ENCODE results near the gene SYNDIG1. TPM values are rescaled to one million over a fixed set of nuclear protein-coding genes. Genes with fewer than 3 reads are reported as not detected.

Gene SYNDIG1
- total and polyA plus RNA-seq, 5 donors from 2014 or later, result not detected

DNA sequence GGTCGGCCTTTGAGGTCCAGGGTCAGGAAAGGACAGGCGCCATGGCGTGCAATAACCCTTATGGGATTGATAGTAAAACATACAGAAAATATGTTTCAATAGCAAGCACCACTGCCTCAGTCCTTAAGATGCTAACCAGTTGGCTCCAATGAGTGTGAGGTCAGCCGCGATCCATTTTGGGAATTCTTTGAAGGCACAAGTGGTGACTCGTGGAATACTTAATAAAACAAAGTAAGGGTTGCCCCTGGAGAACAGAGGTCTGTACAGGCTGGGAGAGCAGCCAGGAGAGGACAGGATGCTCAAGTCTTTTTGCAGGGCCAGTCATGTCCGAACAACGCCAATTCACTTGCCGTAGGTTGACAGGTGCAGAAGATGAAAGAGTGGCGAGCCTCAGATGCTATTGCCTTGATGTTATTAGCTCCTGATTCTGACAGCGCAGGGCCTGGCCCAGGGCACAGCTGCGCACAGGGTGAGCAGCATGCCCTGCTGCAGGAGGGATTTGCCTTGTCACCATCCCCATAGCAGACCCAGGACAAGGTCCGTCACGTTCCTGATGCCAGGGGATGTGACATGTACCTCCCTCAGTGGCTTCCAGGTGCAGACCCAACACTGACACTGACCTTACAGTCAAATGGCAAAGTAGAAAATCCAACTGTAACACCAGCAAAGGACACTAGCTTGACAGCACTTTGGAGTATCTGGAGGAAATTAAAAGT is 21.8 kb downstream of the SYNDIG1 start:
- DNase-seq (no peak), ATAC-seq (ENCODE audit: low read depth in 2 of 2) (no peak)
- Histone ChIP-seq H3K27me3 (ENCODE audit: control insufficient read depth, insufficient read depth, low read length) (no peaks in the 10 kb centered on the region), H3K4me1 (ENCODE audit: control insufficient read depth, insufficient read depth, low read length, poor library complexity, severe bottlenecking) (no peaks in the 10 kb centered on the region), H3K4me3 (ENCODE audit: low read depth, low read length) (no peak overlapping the region), H3K27ac (ENCODE audit: insufficient read depth, low read length, poor library complexity, severe bottlenecking) (no peak overlapping the region), H3K36me3 (ENCODE audit: control insufficient read depth, insufficient read depth, low read length) (no peaks in the 10 kb centered on the region), H3K9me3 (ENCODE audit: control insufficient read depth in 2 of 2, low read length in 2 of 2) (no peaks in the 10 kb centered on the region)
- no peaks in the 10 kb centered on the region for H3K27me3 Mint-ChIP-seq
- H3K4me3 Mint-ChIP-seq, result no peak overlapping the region
- H3K27ac Mint-ChIP-seq, result no peak overlapping the region
- no peaks in the 10 kb centered on the region for H3K36me3 Mint-ChIP-seq
- no peaks in the 10 kb centered on the region for H3K4me1 Mint-ChIP-seq
- no peaks in the 10 kb centered on the region for H3K9me3 Mint-ChIP-seq

GRCh38 chr20:24492031-24492607 is 22.7 kb downstream of the SYNDIG1 start:
- H3K36me3 ChIP-seq (ENCODE audit: control insufficient read depth, insufficient read depth, low read length), result no peaks in the 10 kb centered on the region
- no peak overlapping the region for H3K27ac ChIP-seq (ENCODE audit: insufficient read depth, low read length, poor library complexity, severe bottlenecking)
- DNase-seq, result no peak
- Mint-ChIP-seq H3K27ac (no peak overlapping the region), H3K4me3 (no peak overlapping the region), H3K4me1 (no peaks in the 10 kb centered on the region), H3K9me3 (no peaks in the 10 kb centered on the region), H3K36me3 (no peaks in the 10 kb centered on the region), H3K27me3 (no peaks in the 10 kb centered on the region)
- H3K4me1 ChIP-seq (ENCODE audit: control insufficient read depth, insufficient read depth, low read length, poor library complexity, severe bottlenecking), result no peaks in the 10 kb centered on the region
- no peak for ATAC-seq (ENCODE audit: low read depth in 2 of 2)
- no peaks in the 10 kb centered on the region for H3K27me3 ChIP-seq (ENCODE audit: control insufficient read depth, insufficient read depth, low read length)
- no peaks in the 10 kb centered on the region for H3K9me3 ChIP-seq (ENCODE audit: control insufficient read depth in 2 of 2, low read length in 2 of 2)
- no peak overlapping the region for H3K4me3 ChIP-seq (ENCODE audit: low read depth, low read length)

DNA sequence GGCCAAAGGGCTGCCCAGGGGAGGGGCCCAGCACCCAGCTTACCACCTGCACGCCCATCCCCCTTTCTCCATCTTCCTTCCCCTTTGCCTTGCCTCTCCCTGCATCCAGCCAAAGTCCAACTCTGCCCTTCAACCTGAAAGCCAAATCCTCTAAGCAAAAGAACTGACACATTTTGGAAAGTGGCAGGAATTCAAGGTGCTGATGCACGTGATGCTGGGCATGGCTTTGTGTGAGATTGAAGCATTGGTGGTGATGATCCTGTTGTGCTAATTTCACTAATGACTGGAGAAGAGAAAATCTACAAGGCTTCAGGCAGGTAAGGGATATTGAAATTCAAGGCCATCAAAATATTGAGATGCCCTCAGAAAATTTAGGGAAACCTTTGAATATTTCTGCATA is 23.3 kb downstream of the SYNDIG1 start:
- H3K36me3 Mint-ChIP-seq, result no peaks in the 10 kb centered on the region
- Histone ChIP-seq H3K9me3 (ENCODE audit: control insufficient read depth in 2 of 2, low read length in 2 of 2) (no peaks in the 10 kb centered on the region), H3K36me3 (ENCODE audit: control insufficient read depth, insufficient read depth, low read length) (no peaks in the 10 kb centered on the region), H3K4me3 (ENCODE audit: low read depth, low read length) (no peak overlapping the region), H3K27ac (ENCODE audit: insufficient read depth, low read length, poor library complexity, severe bottlenecking) (no peak overlapping the region), H3K4me1 (ENCODE audit: control insufficient read depth, insufficient read depth, low read length, poor library complexity, severe bottlenecking) (no peaks in the 10 kb centered on the region), H3K27me3 (ENCODE audit: control insufficient read depth, insufficient read depth, low read length) (no peaks in the 10 kb centered on the region)
- no peak overlapping the region for H3K4me3 Mint-ChIP-seq
- no peak overlapping the region for H3K27ac Mint-ChIP-seq
- no peaks in the 10 kb centered on the region for H3K27me3 Mint-ChIP-seq
- no peak for DNase-seq
- no peaks in the 10 kb centered on the region for H3K4me1 Mint-ChIP-seq
- H3K9me3 Mint-ChIP-seq, result no peaks in the 10 kb centered on the region
- no peak for ATAC-seq (ENCODE audit: low read depth in 2 of 2)

- no peaks in the 10 kb centered on the region for H3K9me3 ChIP-seq (ENCODE audit: control insufficient read depth in 2 of 2, low read length in 2 of 2)
- no peaks in the 10 kb centered on the region for H3K36me3 Mint-ChIP-seq
- H3K4me3 ChIP-seq (ENCODE audit: low read depth, low read length), result no peak overlapping the region
- H3K9me3 Mint-ChIP-seq, result no peaks in the 10 kb centered on the region
- no peaks in the 10 kb centered on the region for H3K27me3 ChIP-seq (ENCODE audit: control insufficient read depth, insufficient read depth, low read length)
- H3K27me3 Mint-ChIP-seq, result no peaks in the 10 kb centered on the region
- no peak overlapping the region for H3K27ac Mint-ChIP-seq
- no peaks in the 10 kb centered on the region for H3K4me1 ChIP-seq (ENCODE audit: control insufficient read depth, insufficient read depth, low read length, poor library complexity, severe bottlenecking)
- DNase-seq (no peak), ATAC-seq (ENCODE audit: low read depth in 2 of 2) (no peak)
- no peaks in the 10 kb centered on the region for H3K4me1 Mint-ChIP-seq
- H3K27ac ChIP-seq (ENCODE audit: insufficient read depth, low read length, poor library complexity, severe bottlenecking), result no peak overlapping the region
- no peak overlapping the region for H3K4me3 Mint-ChIP-seq
- no peaks in the 10 kb centered on the region for H3K36me3 ChIP-seq (ENCODE audit: control insufficient read depth, insufficient read depth, low read length)
Observed at GRCh38 chr20:24493181-24493580, 23.8 kb downstream of the SYNDIG1 start.

DNA sequence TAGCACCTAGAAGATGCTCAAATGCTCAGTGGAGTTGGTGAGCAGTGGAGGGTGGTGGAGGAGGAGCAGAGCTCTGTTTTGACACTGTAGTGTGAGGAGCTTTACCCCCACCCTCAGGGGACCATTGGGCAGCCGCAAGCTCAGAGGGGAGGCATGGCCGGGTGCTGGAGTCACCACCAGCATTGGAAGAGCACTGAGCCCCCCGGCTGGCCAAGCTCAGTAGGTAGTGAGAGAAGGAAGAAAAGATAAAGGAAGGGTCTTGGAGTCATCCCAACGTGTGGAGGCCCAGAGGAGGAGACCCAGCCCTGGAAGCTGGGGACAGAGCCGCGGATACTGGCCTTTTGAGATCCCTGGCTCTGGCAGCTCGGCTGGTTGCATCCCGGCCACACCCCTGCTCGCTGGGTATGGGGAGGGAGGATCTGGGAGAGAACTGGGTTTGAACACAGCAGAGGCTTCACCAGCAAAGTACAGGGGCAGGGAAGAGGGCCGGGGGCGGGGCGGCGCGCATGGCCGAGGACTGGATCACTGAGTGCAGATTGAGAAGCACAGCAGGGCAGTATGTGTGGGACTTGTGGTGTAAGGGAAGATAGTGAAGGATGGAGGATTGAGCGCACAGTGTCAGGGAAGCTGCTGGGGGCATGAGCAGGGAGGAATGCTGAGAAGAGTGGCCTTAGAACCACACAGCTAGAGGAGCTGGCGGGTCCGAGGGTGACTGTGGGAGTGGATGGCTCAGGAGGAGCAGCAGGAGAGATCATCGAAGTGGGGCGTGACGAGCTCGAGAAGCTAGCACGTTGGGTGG is 24.4 kb downstream of the SYNDIG1 start:
- ATAC-seq (ENCODE audit: low read depth in 2 of 2), result no peak
- Histone ChIP-seq H3K36me3 (ENCODE audit: control insufficient read depth, insufficient read depth, low read length) (no peaks in the 10 kb centered on the region), H3K4me3 (ENCODE audit: low read depth, low read length) (no peak overlapping the region), H3K27me3 (ENCODE audit: control insufficient read depth, insufficient read depth, low read length) (no peaks in the 10 kb centered on the region), H3K4me1 (ENCODE audit: control insufficient read depth, insufficient read depth, low read length, poor library complexity, severe bottlenecking) (no peaks in the 10 kb centered on the region), H3K9me3 (ENCODE audit: control insufficient read depth in 2 of 2, low read length in 2 of 2) (no peaks in the 10 kb centered on the region), H3K27ac (ENCODE audit: insufficient read depth, low read length, poor library complexity, severe bottlenecking) (no peak overlapping the region)
- Mint-ChIP-seq H3K27me3 (no peaks in the 10 kb centered on the region), H3K36me3 (no peaks in the 10 kb centered on the region), H3K9me3 (no peaks in the 10 kb centered on the region), H3K4me1 (no peaks in the 10 kb centered on the region), H3K27ac (no peak overlapping the region), H3K4me3 (no peak overlapping the region)
- no peak for DNase-seq

- Mint-ChIP-seq H3K36me3 (no peaks in the 10 kb centered on the region), H3K4me3 (no peak overlapping the region), H3K9me3 (no peaks in the 10 kb centered on the region), H3K27ac (no peak overlapping the region), H3K27me3 (no peaks in the 10 kb centered on the region), H3K4me1 (no peaks in the 10 kb centered on the region)
- ATAC-seq (ENCODE audit: low read depth in 2 of 2) (no peak), DNase-seq (no peak)
- H3K4me3 ChIP-seq (ENCODE audit: low read depth, low read length), result no peak overlapping the region
- H3K9me3 ChIP-seq (ENCODE audit: control insufficient read depth in 2 of 2, low read length in 2 of 2), result no peaks in the 10 kb centered on the region
- no peaks in the 10 kb centered on the region for H3K4me1 ChIP-seq (ENCODE audit: control insufficient read depth, insufficient read depth, low read length, poor library complexity, severe bottlenecking)
- no peaks in the 10 kb centered on the region for H3K36me3 ChIP-seq (ENCODE audit: control insufficient read depth, insufficient read depth, low read length)
- H3K27me3 ChIP-seq (ENCODE audit: control insufficient read depth, insufficient read depth, low read length), result no peaks in the 10 kb centered on the region
- no peak overlapping the region for H3K27ac ChIP-seq (ENCODE audit: insufficient read depth, low read length, poor library complexity, severe bottlenecking)
Observed at GRCh38 chr20:24494460-24494920, 25.1 kb downstream of the SYNDIG1 start.

DNA sequence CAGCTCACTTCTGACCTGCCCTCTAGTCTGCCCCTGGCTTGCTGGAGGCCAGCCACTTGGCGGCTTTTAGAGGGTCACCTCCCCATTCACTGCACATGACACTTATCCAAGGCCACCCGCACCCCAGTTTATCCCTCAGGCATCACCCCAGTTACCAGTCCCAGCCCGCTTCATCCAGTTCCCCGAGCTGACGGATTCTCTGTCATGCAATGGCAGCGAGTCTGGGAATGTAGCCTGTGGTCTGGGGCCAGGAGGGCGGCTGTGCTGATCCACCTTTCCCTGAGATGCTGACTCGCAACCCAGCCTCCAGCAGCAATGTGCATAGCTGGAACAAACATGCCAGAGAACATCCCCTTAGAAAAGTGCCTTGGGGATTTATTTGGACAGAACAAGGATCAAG is 25.8 kb downstream of the SYNDIG1 start:
- Histone ChIP-seq H3K27ac (ENCODE audit: insufficient read depth, low read length, poor library complexity, severe bottlenecking) (no peak overlapping the region), H3K4me3 (ENCODE audit: low read depth, low read length) (no peak overlapping the region), H3K4me1 (ENCODE audit: control insufficient read depth, insufficient read depth, low read length, poor library complexity, severe bottlenecking) (no peaks in the 10 kb centered on the region), H3K9me3 (ENCODE audit: control insufficient read depth in 2 of 2, low read length in 2 of 2) (no peaks in the 10 kb centered on the region), H3K27me3 (ENCODE audit: control insufficient read depth, insufficient read depth, low read length) (no peaks in the 10 kb centered on the region), H3K36me3 (ENCODE audit: control insufficient read depth, insufficient read depth, low read length) (no peaks in the 10 kb centered on the region)
- no peak for DNase-seq
- ATAC-seq (ENCODE audit: low read depth in 2 of 2), result no peak
- Mint-ChIP-seq H3K27ac (no peak overlapping the region), H3K9me3 (no peaks in the 10 kb centered on the region), H3K4me3 (no peak overlapping the region), H3K4me1 (no peaks in the 10 kb centered on the region), H3K36me3 (no peaks in the 10 kb centered on the region), H3K27me3 (no peaks in the 10 kb centered on the region)

Data from CD4-positive, CD25-positive, alpha-beta regulatory T cell (primary cell).